GM19324 (cell line): ENCODE results near the gene ANKRD18B.
"Not testable (repeated sequence)": the region's sequence is repeated elsewhere in the genome, so short reads cannot be mapped to it uniquely, and the experiment has no call there.

Experiments used
- ATAC-seq: cut with Tn5 transposase; IDR thresholded peaks from one replicate; pipeline ENCODE4 v1.9.1; 2021; ENCODE audit warnings: mild to moderate bottlenecking, moderate library complexity; ENCODE audit not compliant: unreplicated experiment, low FRiP score

Gene ANKRD18B

DNA sequence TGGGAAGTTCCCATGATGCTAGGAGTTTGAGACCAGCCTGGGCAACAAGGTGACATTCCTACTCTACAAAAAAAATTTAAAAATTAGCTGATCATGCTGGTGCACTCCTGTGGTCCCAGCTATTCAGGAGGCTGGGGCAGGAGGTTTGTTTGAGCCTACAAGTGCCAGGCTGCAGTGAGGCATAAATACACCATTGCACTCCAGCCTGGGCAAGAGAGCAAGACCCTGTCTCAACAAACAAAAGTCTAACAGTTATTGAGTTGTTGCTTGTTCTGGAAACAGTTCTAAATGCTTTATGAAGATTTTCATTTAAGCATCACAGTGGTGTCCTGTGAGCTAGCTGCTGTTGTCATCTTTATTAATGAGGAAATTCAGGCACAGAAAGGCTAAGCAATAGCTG, 4.0 kb downstream of the ANKRD18B start:
- ATAC-seq, result not testable (repeated sequence)

DNA sequence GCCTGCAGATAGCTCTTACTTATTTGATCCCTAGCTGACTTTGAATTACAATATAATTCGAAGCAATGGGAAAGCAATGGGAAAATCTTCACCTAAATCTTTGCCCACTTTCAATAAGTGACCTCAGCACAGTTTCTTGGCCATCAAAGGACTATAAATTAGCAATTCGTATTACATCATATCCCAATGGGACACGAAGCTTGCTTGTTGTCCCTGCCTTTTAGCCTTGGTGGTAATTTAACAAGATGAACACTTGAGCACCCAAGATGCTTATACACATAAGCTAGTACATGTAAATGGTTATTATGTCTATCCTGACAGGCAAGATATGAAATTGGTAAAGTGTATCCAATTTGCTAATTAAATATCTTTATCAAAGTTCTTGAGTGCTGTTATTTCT, 9.9 kb downstream of the ANKRD18B start:
- ATAC-seq, result not testable (repeated sequence)

DNA sequence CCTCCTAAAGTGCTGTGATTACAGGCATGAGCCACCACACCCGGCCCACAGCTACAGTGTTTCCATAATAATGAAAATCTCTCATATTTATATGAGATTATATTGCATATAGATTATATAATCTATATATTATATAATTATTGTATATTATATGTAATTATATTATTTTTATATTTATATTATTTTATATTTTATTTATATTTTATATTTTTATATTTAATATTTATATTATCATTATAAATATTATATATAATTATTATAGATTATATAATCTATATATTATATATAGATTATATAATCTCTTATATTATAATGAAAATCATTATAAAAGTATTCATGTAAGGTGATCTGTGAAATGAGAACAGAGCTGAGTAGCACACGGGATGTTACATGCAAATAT, 11.5 kb downstream of the ANKRD18B start:
- ATAC-seq, result no peak

DNA sequence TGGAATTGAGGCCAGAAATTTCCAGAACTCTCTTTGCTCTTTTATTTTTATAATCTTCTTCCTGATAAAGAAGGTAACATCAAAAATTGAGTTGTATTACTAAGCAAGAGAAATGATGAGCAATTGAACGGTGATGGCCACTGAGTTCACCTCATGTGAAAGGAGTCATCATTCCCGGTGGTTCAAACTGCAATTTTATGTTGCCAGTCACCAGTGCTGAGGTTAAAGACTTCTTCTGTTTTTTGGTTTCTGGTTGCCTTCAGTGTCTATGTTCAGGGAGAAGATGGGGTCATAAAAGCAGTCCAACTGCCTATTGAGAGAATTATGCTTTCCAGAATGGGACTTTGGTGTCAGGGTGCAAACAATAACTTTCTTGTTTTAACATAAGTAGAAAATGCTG, 19.4 kb downstream of the ANKRD18B start:
- ATAC-seq, result not testable (repeated sequence)

DNA sequence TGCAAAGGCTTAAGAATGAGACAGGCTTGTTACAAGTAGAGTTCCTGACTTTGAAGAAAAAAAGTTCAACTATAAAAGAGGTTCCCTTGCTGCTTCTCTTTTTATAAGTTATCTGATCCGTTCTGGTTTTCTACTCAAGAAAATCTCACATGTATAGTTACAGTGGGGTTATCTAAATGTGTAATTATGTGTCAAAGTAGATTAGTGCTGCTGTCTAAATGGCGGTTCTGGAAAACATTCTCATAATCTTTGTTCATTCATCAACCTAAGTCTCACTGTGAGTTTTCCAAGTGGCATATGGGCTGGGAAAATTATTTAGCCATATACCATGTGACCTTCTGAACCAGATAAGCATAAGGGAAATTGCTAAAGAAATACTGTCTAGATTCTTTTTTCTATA, 21.7 kb downstream of the ANKRD18B start:
- ATAC-seq, result not testable (repeated sequence)

DNA sequence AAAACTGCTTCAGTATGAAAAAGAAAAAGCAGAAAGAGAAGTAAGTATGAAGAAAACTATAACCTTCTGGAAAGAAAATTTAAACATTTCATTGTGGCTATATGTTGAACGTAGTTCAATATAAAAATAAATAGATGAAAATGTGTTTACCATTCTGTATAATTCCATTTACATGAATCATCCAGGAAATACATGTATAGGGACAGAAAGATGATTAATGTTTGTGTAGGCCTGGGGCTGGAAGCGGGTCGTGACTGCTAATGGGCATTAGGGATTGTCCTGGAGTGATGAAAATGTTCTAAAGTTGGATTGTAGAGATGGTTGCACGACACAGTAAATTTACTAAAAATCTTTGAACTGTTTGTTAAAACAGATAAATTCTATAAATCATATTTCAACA, 24.8 kb downstream of the ANKRD18B start:
- ATAC-seq, result not testable (repeated sequence)

DNA sequence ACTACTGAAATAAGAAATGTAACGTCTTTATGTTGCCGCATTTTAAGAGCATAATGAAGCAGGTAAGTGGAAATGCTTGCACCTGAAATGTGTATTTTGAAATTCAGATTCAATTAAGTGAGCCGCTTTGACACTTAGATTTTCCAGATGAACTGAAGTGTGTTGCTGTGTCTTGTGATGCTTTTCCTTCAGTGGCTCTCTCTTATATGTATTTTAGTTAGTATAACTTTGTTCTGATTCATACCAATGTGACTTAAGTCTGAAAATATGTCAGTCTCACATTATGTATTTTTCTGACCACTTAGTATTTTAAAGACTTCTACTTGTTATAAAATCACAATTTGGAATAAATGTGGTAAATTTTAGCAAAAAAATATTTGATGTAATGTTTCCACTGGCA, 25.4 kb downstream of the ANKRD18B start:
- ATAC-seq, result not testable (repeated sequence)

DNA sequence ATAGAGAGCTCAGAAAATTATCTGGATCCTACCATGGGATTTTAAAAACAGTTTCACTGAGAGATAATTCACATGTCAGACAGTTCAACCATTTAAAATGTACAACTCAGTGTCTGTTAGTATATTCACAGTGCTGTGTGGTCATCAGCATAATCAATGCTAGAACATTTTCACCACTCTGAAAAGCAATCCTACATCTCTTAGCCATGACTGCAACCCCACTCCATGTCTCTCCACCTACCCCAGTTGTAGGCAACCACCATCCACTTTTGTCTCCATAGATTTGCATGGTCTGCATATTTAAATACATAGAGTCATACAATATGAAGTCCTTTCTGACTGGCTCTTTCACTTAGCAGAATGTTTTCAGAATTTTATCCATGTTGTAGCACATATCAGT, 27.1 kb downstream of the ANKRD18B start:
- ATAC-seq, result not testable (repeated sequence)

DNA sequence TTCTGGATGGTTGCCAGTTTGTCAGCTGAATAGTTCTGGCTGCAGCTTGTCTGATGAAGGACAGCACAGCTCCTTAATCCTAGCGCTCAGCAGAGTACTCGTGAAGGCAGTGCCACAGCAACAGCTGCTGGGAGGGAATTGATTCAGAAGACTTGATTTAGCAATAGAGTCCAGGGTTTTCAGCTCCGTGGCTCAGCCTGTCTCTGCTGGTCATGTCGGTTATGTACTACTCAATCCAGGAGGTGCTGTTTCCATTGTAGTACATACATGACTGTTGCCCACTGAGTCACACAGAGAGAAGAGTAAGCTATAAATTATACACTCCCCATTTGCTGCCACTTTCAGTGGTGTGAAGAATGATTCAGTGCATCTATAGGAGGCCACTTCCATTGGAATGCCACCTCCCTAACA, 28.3 kb downstream of the ANKRD18B start:
- ATAC-seq, result not testable (repeated sequence)

DNA sequence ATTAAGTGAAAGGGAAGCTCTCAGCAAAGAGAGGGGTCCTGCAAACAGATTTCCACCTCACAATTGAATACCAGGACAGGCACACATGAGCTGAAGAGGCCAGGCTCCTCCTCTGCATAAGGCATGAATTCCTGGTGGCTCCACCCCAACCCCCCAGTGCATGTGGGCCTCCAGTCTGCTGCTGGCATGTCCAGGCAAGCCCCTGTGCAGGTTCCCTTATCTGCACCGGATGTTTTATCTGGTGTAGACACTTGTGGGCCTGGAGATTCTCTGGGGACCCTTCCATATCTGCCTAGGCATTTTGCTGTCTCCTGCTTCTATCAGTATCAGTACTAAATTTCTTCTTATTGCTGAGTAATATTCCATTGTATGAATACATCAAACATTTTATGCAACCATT, 36.2 kb downstream of the ANKRD18B start:
- not testable (repeated sequence) for ATAC-seq

DNA sequence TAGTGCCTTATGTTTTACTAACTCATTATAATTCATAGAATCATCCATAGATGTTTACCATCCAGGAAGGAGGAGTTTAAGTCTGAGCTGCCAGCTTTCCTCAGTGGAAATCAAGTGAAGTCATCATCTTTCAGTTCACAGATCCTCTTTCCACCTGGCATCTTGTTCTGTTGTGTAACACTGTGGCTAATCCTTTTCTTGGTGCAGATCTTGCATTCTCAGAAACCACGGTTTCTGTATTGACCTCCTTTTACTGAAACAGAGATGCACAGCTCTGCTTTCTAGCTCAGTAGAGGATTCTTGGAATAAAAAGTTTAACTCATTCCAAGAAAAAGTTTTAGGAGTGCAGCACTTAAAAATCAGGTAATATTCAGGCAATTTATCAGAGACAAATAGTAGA, 38.1 kb downstream of the ANKRD18B start:
- ATAC-seq, result not testable (repeated sequence)

DNA sequence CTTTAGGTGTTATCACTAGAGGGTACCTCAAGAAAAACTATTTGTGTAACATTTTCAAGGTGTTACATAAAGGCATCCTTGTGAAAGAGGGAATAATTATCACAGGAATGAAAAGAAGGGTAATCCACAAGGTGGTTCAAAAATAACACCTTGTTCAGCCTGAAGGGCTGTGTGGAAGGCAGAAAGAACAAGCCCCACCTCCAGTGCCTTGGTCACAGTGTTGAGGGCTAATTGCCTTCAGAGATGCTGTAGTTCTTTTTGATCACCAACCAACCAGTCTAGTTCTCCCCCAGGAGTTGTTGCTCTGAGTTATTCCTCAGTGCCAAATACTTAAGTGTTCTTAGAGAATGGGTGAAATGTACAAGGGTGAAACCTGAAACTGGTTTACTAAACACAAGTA, 43.7 kb downstream of the ANKRD18B start:
- not testable (repeated sequence) for ATAC-seq

DNA sequence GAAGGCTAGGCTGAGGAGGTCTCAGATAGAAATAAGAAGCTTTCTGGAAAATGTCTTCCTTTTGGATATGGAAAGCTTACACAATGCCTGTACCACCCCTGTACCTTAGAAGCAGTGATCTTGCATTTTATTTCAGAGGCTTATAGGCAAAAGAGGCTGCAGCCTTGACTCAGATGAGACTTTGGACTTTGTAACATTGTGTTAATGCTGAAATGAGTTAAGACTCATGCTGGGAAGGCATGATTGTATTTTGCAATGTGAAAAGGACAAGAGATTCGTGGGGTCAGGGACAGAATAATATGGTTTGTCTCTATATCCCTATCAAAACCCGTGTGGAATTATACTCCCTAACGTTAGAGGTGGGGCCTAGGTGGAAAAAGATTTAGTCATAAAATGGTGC, 53.7 kb downstream of the ANKRD18B start:
- ATAC-seq, result not testable (repeated sequence)

DNA sequence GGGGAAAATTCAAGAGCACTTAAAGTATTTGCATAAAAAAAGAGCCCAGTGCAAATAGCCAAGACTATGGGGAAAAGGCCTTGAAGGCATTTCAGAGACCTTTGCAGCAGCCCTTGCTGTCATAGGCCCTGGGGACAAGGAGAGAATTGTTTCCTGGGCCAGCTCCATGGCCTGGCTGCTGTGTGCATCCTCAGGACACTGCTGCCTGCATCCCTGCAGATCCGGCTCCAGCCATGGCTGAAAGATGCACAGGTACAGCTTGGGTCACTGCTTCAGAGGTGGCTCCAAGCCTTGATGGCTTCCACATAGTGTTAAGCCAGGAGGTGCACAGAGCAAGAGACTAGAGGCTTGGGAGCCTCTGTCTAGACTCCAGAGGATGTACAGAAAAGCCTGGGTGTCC, 55.9 kb downstream of the ANKRD18B start:
- not testable (repeated sequence) for ATAC-seq

DNA sequence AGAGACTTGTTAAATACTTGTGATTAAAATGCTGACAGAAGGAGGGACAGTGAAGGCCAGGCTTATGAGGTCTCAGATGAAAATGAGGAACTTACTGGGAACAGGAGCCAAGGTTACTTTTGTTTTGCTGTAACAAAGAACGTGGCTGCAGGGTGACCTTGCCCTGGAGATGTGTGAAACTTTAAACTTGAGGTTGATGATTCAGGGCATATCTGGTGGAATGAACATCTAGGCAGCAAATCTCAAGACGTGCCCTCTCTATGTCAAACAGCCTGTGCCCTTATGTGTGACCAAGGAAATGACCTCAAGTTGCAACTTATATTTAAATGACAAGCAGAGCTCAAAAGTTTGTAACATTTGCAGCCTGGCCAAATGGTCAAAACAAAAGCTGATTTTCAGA, 58.6 kb downstream of the ANKRD18B start:
- ATAC-seq, result not testable (repeated sequence)

DNA sequence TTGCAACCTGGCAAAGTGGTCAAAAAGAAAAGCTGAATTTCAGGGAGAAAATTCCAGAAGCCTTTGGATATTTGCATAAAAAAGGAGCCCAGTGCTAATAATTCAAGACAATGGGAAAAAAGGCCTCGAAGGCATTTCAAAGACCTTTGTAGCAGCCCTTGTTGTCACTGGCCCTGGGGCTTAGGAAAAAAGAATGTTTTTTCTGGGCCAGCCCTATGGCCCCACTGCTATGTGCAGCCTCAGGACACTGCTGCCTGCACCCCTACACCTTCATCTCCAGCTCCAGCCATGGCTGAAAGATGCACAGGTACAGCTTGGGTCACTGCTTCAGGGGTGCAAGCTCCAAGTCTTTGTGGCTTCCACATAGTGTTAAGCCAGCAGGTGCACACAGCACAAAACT, 62.1 kb downstream of the ANKRD18B start:
- ATAC-seq, result not testable (repeated sequence)

DNA sequence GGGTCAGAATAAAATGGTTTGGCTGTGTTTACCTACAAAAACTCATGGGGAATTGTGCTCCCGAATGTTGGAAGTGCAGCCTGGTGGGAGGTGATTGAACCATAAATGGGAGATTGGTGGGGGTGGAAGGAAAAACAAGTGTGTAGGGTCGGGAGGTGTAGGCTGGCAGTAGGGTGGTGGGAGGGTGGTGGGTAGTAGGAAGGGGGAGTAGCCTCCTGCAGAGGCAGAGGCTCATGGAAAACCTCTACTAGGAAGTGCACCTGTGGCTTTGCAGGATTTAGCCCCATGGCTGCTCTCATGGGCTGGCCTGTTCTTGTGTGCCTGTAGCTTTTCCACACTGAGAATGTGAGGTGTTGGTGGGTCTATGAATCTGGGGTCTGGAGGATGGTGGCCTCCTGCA, 63.7 kb downstream of the ANKRD18B start:
- not testable (repeated sequence) for ATAC-seq

DNA sequence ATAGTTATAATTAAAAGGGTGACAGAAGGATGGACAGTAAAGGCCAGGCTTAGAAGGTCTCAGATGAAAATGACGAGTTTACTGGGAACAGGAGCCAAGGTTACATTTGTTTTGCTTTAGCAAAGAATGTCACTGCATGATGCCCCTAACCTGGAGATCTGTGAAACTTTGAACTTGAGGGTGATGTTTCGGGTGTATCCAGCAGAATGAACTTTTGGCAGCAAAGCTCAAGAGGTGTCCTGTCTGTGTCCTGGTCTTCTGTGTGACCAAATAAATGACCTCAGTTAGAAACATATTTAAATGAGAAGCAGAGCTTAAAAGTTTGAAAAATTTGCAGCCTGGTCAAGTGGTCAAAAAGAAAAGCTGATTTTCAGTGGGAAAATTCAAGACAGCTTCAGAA, 64.8 kb downstream of the ANKRD18B start:
- ATAC-seq, result not testable (repeated sequence)

DNA sequence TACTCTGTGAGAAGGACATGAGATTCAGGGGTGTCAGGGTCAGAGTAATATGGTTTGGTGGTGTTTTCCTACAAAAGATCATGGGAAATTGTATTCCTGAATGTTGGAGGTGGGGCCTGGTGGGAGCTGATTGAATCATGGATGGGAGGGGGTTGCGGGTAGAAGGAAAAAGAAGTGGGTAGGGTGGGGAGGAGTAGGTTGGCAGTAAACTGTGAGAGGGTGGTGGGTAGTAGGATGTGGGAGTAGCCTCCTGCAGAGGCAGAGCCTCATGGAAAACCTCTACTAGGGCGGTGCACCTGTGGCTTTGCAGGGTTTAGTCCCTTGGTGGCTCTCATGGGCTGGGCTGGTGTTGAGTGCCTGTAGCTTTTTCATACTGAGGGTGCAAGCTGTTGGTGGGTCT, 66.8 kb downstream of the ANKRD18B start:
- not testable (repeated sequence) for ATAC-seq

DNA sequence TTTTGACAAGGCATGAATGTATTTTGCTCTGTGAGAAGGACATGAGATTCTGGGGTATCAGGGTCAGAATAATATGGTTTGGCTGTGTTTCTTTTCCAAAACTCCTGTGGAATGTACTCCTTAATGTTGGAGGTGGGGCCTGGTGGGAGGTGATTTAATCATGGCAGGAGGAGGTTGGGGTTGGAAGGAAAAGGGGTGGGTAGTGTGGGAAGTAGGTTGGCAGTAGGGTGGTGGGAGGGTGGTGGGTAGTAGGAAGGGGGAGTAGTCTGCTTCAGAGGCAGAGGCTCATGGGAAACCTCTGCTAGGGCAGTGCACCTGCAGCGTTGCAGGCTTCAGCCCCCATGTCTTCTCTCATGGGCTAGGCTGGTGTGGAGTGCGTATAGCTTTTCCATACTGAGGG, 72.9 kb downstream of the ANKRD18B start:
- ATAC-seq, result not testable (repeated sequence)

DNA sequence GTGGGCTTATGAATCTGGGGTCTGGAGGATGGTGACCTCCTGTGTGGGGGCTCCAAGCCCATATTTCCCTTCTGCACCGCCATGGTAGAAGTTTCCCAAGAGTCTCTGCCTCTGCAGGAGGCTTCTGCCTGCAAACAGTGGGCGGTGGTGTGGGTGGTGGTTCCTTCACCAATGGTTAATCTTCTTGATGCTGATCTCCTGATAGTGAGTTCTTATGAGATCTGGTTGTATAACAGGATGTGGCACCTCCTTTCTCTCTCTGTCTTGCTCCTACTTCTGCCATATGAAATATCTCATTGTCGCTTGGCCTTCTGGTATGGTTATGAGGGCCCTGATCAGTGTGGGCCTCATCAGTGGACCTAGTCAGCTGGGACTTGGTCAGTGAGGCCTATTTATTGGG, 73.3 kb downstream of the ANKRD18B start:
- not testable (repeated sequence) for ATAC-seq

DNA sequence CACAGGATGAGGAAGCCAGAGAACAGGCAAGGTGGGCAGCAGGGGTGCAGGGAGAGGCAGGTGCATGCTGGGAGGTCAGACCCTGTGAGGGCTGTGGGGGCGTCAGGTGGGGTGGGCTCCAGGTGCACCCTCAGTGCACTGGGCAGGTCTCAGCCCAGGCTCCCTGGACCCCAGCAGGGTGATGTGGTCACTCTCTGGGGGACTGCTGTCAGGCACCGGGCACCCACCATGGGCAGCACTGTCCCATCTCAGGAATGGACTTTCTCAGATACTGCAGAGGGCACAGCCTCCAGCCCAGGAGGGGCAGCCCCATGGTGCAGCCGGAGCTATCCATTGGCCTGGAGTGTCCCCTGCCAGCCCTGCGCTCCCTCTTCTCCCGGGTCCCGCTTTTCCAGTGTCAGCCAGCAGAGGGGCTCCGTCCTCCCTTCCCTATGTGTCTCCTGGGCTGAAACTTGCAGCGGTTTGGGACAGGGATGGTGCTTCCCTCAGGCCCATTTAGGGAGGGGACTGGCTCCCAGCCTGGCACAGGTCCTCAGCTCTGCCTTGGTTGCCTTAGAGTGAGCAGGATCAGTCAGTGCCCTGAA, 74.8 kb downstream of the ANKRD18B start:
- ATAC-seq, result not testable (repeated sequence)

DNA sequence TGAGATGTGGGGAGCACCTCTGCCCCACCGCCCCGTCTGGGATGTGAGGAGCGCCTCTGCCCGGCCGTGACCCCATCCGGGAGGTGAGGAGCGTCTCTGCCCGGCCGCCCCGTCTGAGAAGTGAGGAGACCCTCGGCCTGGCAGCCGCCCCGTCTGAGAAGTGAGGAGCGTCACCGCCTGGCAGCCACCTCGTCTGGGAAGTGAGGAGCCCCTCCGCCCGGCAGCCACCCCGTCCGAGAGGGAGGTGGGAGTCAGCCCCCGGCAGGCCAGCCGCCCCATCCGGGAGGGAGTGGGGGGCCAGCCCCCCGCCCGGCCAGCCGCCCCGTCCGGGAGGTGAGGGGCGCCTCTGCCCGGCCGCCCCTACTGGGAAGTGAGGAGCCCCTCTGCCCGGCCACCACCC, 76.9 kb downstream of the ANKRD18B start:
- not testable (repeated sequence) for ATAC-seq
